Measurements from ENCODE around the gene ATP2B3. TPM values are rescaled to one million over a fixed set of nuclear protein-coding genes. Genes with fewer than 3 reads are reported as not detected.

Gene ATP2B3
- total and polyA plus RNA-seq, 9 of the 15 experiments (the other 6 are each of a cell fraction or from before 2014, with no cell fraction given) = 0.04 TPM; not detected in 8

DNA sequence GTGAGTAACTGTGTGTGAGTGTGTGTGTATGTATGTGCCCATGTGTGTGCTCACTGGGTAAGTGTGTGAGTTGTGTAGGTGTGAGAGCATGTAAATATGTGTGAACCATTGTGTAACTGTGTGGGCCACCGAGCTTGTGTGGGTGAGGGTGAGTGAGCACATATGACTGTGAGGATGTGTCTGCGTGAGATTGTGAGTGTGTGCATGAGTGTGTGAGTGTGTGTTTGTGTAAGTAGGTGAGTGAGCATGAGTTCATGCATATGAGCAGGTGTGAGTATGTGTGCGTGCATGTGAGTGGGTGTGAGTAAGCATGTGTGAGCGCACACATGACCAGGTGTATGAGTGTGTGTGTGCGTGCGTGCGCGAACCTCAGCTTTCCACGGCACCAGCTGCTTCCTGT is 1.4 kb upstream of the ATP2B3 start:
- no peak overlapping the region for H3K27ac ChIP-seq (ENCODE audit: extremely low read depth, low read depth, low read length)
- CTCF ChIA-PET (ENCODE audit: low intra/inter-chr PET ratio) = no interaction called here
- no peaks in the 10 kb centered on the region for H3K79me2 ChIP-seq (ENCODE audit: control insufficient read depth, insufficient read depth, low read length)
- H3K4me3 ChIP-seq = no peak overlapping the region
- no peak overlapping the region for H3K4me2 ChIP-seq (ENCODE audit: insufficient read depth, low read length)
- H4K20me1 ChIP-seq (replicated peaks; ENCODE audit: control insufficient read depth, insufficient read depth, low read length) = no peaks in the 10 kb centered on the region
- H3K9me3 ChIP-seq (replicated peaks; ENCODE audit: control insufficient read depth, insufficient read depth, low read depth, low read length) = no peaks in the 10 kb centered on the region
- DNase-seq (ENCODE audit: extremely low read depth in 1 of 4, low spot score in 3 of 4) (no peak), ATAC-seq (no peak), FAIRE-seq (no peak)
- POLR2A ChIA-PET = interaction anchor here (0.6 to 1.0 kb wide), 2 partner anchors 164 to 454 kb away, joined by 3 read pairs; no protein-coding TSS in a partner anchor
- no peak overlapping the region for H3K9ac ChIP-seq (ENCODE audit: insufficient read depth in 1 of 2, low read depth in 2 of 2, low read length in 2 of 2)
- in situ Hi-C loops (cut with MboI) (no loop called here), intact Hi-C loops (cut with micrococcal nuclease) (no loop called here)
- BruUV-seq (replicated peaks) = no TSS peak
- H3K27me3 ChIP-seq (ENCODE audit: control insufficient read depth in 2 of 2, insufficient read depth in 2 of 2, low read length in 2 of 2) = peaks cover 0 to 25% of the 10 kb centered on the region in 2 experiments; a peak in 3 of 5 replicates
- no peaks in the 10 kb centered on the region for H3K36me3 ChIP-seq (ENCODE audit: control insufficient read depth, insufficient read depth, low read length)
- H3K4me1 ChIP-seq (replicated peaks in 1 of 2; ENCODE audit: control insufficient read depth in 2 of 2, insufficient read depth in 2 of 2, low read length in 2 of 2) = peaks cover 0 to 6% of the 10 kb centered on the region in 2 experiments; a peak in 2 of 5 replicates
- no peaks in the 10 kb centered on the region for H3K9me1 ChIP-seq (ENCODE audit: control insufficient read depth, insufficient read depth, low read length)
- H2AFZ ChIP-seq (ENCODE audit: low read depth, low read length) = no peak overlapping the region
- WGBS (ENCODE audit: insufficient coverage, low coverage, missing lambda C conversion rate) = 34% methylated on average over 8 of the region's 9 CpGs
- no peak for TF ChIP-seq ZNF444 (CRISPR knock-in tag; IDR thresholded peaks at IDR 0.05)
- no peak for TF ChIP-seq RUNX1 (IDR thresholded peaks at IDR 0.05; ENCODE audit: low read depth)
- no peak for TF ChIP-seq KAT7 (CRISPR knock-in tag; IDR thresholded peaks at IDR 0.05; ENCODE audit: borderline replicate concordance)
- TF ChIP-seq SNIP1 (IDR thresholded peaks at IDR 0.05; ENCODE audit: low read depth) = no peak
- no peak for TF ChIP-seq GABPB2 (CRISPR knock-in tag; conservative IDR thresholded peaks at IDR 0.05)
- TF ChIP-seq, protein P1, sequence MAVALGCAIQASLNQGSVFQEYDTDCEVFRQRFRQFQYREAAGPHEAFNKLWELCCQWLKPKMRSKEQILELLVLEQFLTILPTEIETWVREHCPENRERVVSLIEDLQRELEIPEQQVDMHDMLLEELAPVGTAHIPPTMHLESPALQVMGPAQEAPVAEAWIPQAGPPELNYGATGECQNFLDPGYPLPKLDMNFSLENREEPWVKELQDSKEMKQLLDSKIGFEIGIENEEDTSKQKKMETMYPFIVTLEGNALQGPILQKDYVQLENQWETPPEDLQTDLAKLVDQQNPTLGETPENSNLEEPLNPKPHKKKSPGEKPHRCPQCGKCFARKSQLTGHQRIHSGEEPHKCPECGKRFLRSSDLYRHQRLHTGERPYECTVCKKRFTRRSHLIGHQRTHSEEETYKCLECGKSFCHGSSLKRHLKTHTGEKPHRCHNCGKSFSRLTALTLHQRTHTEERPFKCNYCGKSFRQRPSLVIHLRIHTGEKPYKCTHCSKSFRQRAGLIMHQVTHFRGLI (CRISPR knock-in tag; IDR thresholded peaks at IDR 0.05) = no peak
- no peak for TF ChIP-seq CLOCK (CRISPR knock-in tag; IDR thresholded peaks at IDR 0.05; ENCODE audit: borderline replicate concordance)
- TF ChIP-seq COPS2 (conservative IDR thresholded peaks at IDR 0.05) = no peak
- no peak for TF ChIP-seq PTTG1 (tag; IDR thresholded peaks at IDR 0.05; ENCODE audit: low read depth)
- TF ChIP-seq, protein P2, sequence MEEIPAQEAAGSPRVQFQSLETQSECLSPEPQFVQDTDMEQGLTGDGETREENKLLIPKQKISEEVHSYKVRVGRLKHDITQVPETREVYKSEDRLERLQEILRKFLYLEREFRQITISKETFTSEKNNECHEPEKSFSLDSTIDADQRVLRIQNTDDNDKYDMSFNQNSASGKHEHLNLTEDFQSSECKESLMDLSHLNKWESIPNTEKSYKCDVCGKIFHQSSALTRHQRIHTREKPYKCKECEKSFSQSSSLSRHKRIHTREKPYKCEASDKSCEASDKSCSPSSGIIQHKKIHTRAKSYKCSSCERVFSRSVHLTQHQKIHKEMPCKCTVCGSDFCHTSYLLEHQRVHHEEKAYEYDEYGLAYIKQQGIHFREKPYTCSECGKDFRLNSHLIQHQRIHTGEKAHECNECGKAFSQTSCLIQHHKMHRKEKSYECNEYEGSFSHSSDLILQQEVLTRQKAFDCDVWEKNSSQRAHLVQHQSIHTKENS (CRISPR knock-in tag; IDR thresholded peaks at IDR 0.05) = no peak
- TF ChIP-seq SUPT5H (IDR thresholded peaks at IDR 0.05) = no peak

Data from K562 (cell line).